Urothelium cell line (cell line): ENCODE data around the gene CRTAC1.
A peak's percentile ranks its signal among the peaks of the same experiment; 100 is the strongest.

Experiments used
- DNase-seq: peaks from one replicate; pipeline ENCODE4 v3.0.0; 2011; ENCODE audit warnings: low spot score, mixed read lengths
- FAIRE-seq: peaks from 2 replicates; lab custom pipeline; 2011; peaks lifted over from hg19 to GRCh38; lab: Jason Lieb, UNC

Gene CRTAC1

GRCh38 chr10:98030093-98030821 is at the start of gene CRTAC1:
TSS of gene CRTAC1 (minus strand) at chr10:98030621. CDS start at chr10:98030472, 149 bp downstream.
- FAIRE-seq (no peak), DNase-seq (peak; percentile 89)

GRCh38 chr10:98078774-98079173 is 48.4 kb upstream of the CRTAC1 start:
- no peak for DNase-seq

GRCh38 chr10:98077223-98077622 is 46.8 kb upstream of the CRTAC1 start:
- FAIRE-seq, result no peak
- no peak for DNase-seq

More at GRCh38 chr10:98078774-98079173, 48.4 kb upstream of the CRTAC1 start:
- no peak for FAIRE-seq

- FAIRE-seq (no peak), DNase-seq (no peak)
Observed at GRCh38 chr10:98076086-98076485, 45.7 kb upstream of the CRTAC1 start.

- no peak for FAIRE-seq
- DNase-seq, result peak; percentile 30
Observed at GRCh38 chr10:98074315-98074911, 44.0 kb upstream of the CRTAC1 start.

GRCh38 chr10:98067165-98067564 is 36.7 kb upstream of the CRTAC1 start:
- DNase-seq (no peak), FAIRE-seq (no peak)

GRCh38 chr10:98063740-98064027 is 33.3 kb upstream of the CRTAC1 start:
- FAIRE-seq, result no peak
- no peak for DNase-seq

GRCh38 chr10:98062424-98062823 is 32.0 kb upstream of the CRTAC1 start:
- FAIRE-seq (no peak), DNase-seq (no peak)

GRCh38 chr10:98060079-98060478 is 29.7 kb upstream of the CRTAC1 start:
- no peak for FAIRE-seq

GRCh38 chr10:98058295-98058694 is 27.9 kb upstream of the CRTAC1 start:
- DNase-seq, result no peak
- no peak for FAIRE-seq

More at GRCh38 chr10:98060079-98060478, 29.7 kb upstream of the CRTAC1 start:
- DNase-seq, result no peak

GRCh38 chr10:98055841-98056516 is 25.6 kb upstream of the CRTAC1 start:
- FAIRE-seq, result no peak

GRCh38 chr10:98047009-98047741 is 16.8 kb upstream of the CRTAC1 start:
- DNase-seq, result no peak
- no peak for FAIRE-seq

More at GRCh38 chr10:98055841-98056516, 25.6 kb upstream of the CRTAC1 start:
- peak; percentile 32 for DNase-seq

GRCh38 chr10:98045785-98046389 is 15.5 kb upstream of the CRTAC1 start:
- DNase-seq (peak; percentile 78), FAIRE-seq (no peak)

- DNase-seq (peak; percentile 66), FAIRE-seq (no peak)
Observed at GRCh38 chr10:98041352-98042043, 11.1 kb upstream of the CRTAC1 start.

- no peak for FAIRE-seq
Observed at GRCh38 chr10:98039690-98040381, 9.4 kb upstream of the CRTAC1 start.

GRCh38 chr10:98038288-98038687 is 7.9 kb upstream of the CRTAC1 start:
- FAIRE-seq, result no peak
- DNase-seq, result no peak

More at GRCh38 chr10:98039690-98040381, 9.4 kb upstream of the CRTAC1 start:
- DNase-seq, result no peak

- DNase-seq, result no peak
- FAIRE-seq, result no peak
Observed at GRCh38 chr10:98035599-98035998, 5.2 kb upstream of the CRTAC1 start.

- FAIRE-seq, result no peak
- no peak for DNase-seq
Observed at GRCh38 chr10:98033515-98033914, 3.1 kb upstream of the CRTAC1 start.

- FAIRE-seq, result no peak
Observed at GRCh38 chr10:98031440-98031839, 1.0 kb upstream of the CRTAC1 start.

GRCh38 chr10:98030991-98031431 is 590 bp upstream of the CRTAC1 start:
- DNase-seq, result no peak
- no peak for FAIRE-seq

More at GRCh38 chr10:98031440-98031839, 1.0 kb upstream of the CRTAC1 start:
- DNase-seq, result no peak
